ENCODE results near the gene IFTAP.

DNA sequence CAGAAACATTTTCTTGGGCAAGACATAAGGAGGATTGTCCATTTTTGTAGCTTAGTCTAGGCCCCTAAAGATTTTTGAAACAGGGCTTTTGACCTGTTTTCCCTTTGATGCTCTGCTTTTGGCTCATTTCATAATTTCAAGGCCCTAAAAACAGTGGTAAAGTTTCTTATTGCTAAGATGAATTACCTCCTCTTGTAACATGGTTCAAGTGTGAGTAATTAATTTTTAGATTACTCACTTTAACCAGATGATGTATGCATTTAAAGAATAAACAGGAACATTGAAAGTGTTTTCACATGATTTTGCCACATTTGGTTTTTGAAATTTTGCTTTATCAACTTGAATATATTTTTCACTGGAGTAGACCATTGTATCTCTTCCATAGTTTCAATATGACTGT lies 2.6 kb downstream of the IFTAP start:
- TF ChIP-seq, protein P1, sequence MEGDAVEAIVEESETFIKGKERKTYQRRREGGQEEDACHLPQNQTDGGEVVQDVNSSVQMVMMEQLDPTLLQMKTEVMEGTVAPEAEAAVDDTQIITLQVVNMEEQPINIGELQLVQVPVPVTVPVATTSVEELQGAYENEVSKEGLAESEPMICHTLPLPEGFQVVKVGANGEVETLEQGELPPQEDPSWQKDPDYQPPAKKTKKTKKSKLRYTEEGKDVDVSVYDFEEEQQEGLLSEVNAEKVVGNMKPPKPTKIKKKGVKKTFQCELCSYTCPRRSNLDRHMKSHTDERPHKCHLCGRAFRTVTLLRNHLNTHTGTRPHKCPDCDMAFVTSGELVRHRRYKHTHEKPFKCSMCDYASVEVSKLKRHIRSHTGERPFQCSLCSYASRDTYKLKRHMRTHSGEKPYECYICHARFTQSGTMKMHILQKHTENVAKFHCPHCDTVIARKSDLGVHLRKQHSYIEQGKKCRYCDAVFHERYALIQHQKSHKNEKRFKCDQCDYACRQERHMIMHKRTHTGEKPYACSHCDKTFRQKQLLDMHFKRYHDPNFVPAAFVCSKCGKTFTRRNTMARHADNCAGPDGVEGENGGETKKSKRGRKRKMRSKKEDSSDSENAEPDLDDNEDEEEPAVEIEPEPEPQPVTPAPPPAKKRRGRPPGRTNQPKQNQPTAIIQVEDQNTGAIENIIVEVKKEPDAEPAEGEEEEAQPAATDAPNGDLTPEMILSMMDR (IDR thresholded peaks at IDR 0.05), result no peak
- no peak for TF ChIP-seq POLR2AphosphoS5 (IDR thresholded peaks at IDR 0.05)
- TF ChIP-seq EP300 (IDR thresholded peaks at IDR 0.05), result no peak
